Jurkat, Clone E6-1 (cell line): ENCODE data around the gene KCTD17.

Source experiments
- DNase-seq: peaks from one replicate; pipeline ENCODE4 v3.0.0-alpha.2; 2011; ENCODE audit warnings: low read depth, low spot score
- H3K4me3 ChIP-seq: 2 replicates; pipeline ENCODE4 v1.5.1; 2011; ENCODE audit warnings: mild to moderate bottlenecking, low read length, control low read depth, moderate library complexity

KCTD17 gene

DNA sequence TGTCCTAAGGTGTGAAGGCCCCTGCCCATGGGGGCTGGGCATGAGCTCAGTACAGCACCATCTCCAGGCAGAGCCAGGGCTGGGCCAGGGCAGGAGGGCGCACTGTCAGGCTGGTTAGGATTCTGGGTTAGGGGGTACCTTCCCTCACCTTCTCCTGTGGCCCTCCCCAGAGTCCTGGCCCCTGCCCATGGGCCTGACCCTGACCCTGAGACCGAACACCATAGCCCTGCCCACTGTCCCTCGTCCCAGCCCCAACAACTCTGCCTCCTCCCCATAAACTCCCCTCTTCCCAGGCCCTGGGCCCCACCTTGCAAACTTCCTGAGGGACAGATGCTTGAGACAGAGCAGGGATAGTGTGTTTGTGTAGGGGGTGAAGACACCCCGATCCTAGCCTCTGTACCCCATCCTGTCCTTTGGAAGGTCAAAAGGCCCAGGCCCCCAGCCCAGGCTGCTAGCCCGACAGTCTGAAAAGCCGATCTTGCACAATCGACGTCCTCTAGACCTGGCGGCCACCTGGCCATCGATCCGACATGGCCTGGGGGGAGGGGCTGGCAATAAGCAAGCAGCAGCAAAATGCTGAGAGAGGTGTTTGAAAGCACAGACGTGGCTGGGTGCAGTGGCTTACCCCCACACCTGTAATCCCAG lies 60.7 kb downstream of the KCTD17 start:
- no peak overlapping the region for H3K4me3 ChIP-seq
- DNase-seq: no peak
